Endodermal cell (in vitro differentiated cells): ENCODE results near the gene EYA3. TPM values are rescaled to one million over a fixed set of nuclear protein-coding genes. Genes with fewer than 3 reads are reported as not detected.

Experiments used
- DNase-seq: peaks from one replicate; pipeline ENCODE4 v3.0.0-alpha.2; 2017
- H3K27ac ChIP-seq: 2 replicates; pipeline ENCODE4 v1.5.1; 2013; ENCODE audit warnings: mild to moderate bottlenecking, low read depth, low read length, moderate library complexity
- H3K27me3 ChIP-seq: 2 replicates; pipeline ENCODE4 v1.6.1; 2013; ENCODE audit warnings: mild to moderate bottlenecking, low read length, moderate library complexity; ENCODE audit not compliant: insufficient read depth, control insufficient read depth, poor library complexity, severe bottlenecking
- H3K36me3 ChIP-seq: 2 replicates; pipeline ENCODE4 v1.7.0; 2013; ENCODE audit warnings: mild to moderate bottlenecking, low read length, moderate library complexity; ENCODE audit not compliant: control insufficient read depth, insufficient read depth
- H3K4me1 ChIP-seq: one replicate; pipeline ENCODE4 v1.7.0; 2013; ENCODE audit warnings: low read length; ENCODE audit not compliant: control insufficient read depth, insufficient read depth
- H3K4me3 ChIP-seq: 2 replicates; pipeline ENCODE4 v1.5.1; 2013; ENCODE audit warnings: mild to moderate bottlenecking, low read length, moderate library complexity
- H3K9ac ChIP-seq: 2 replicates; pipeline ENCODE4 v1.6.1; 2013; ENCODE audit warnings: mild to moderate bottlenecking, low read length, moderate library complexity; ENCODE audit not compliant: poor library complexity, severe bottlenecking; ENCODE audit errors: extremely low read depth
- H3K9me3 ChIP-seq: 2 replicates; pipeline ENCODE4 v1.6.1; 2013; ENCODE audit warnings: mild to moderate bottlenecking, low read length, moderate library complexity; ENCODE audit not compliant: control insufficient read depth
- H3K27ac Mint-ChIP-seq: 2 replicates; pipeline ENCODE4 v1.8.0; 2020; ENCODE audit warnings: mixed read lengths
- H3K27me3 Mint-ChIP-seq: 2 replicates; pipeline ENCODE4 v1.8.0; 2021; ENCODE audit warnings: mild to moderate bottlenecking, mixed read lengths; ENCODE audit not compliant: insufficient read depth
- H3K36me3 Mint-ChIP-seq: 2 replicates; pipeline ENCODE4 v1.8.0; 2020; ENCODE audit warnings: low read depth, mixed read lengths
- H3K4me1 Mint-ChIP-seq: 2 replicates; pipeline ENCODE4 v1.8.0; 2020; ENCODE audit warnings: mixed read lengths
- H3K4me3 Mint-ChIP-seq: 2 replicates; pipeline ENCODE4 v1.8.0; 2020; ENCODE audit warnings: mild to moderate bottlenecking, moderate library complexity, mixed read lengths
- H3K9me3 Mint-ChIP-seq: 2 replicates; pipeline ENCODE4 v1.8.0; 2020; ENCODE audit warnings: mild to moderate bottlenecking, mixed read lengths
- WGBS, 2 experiments: methylation state at CpG; one replicate each; pipeline versions ENCODE4 v1.1.5 to v1.1.7; 2013; ENCODE audit warnings: missing lambda C conversion rate in 2 of 2, mixed read lengths in 1 of 2; ENCODE audit not compliant: insufficient coverage in 1 of 2, insufficient read length in 1 of 2; 5-methylcytosine and 5-hydroxymethylcytosine counted together
- total RNA-seq, 2 donors: library from RNA; stranded (reverse); fragmentation: NEBNext Ultra II Directional in 1 of 2; extraction: Animal tissue kit (Norgen Biotek cat#: 25700) in 1 of 2; gene quantifications; 2 replicates in 1 of 2; 3 replicates in 1 of 2; pipeline ENCODE4 v1.2.1, GENCODE V29; 2021
- TF ChIP-seq, protein P1 (sequence below): fragments of 200-600 bp; sonication (generic); conservative IDR thresholded peaks from 2 replicates; pipeline ENCODE4 v1.5.0; 2021; ENCODE audit warnings: antibody characterized with exemption, mild to moderate bottlenecking

The EYA3 gene
- total RNA-seq, 2 donors from 2014 or later = 29.3 to 32.8 TPM

DNA sequence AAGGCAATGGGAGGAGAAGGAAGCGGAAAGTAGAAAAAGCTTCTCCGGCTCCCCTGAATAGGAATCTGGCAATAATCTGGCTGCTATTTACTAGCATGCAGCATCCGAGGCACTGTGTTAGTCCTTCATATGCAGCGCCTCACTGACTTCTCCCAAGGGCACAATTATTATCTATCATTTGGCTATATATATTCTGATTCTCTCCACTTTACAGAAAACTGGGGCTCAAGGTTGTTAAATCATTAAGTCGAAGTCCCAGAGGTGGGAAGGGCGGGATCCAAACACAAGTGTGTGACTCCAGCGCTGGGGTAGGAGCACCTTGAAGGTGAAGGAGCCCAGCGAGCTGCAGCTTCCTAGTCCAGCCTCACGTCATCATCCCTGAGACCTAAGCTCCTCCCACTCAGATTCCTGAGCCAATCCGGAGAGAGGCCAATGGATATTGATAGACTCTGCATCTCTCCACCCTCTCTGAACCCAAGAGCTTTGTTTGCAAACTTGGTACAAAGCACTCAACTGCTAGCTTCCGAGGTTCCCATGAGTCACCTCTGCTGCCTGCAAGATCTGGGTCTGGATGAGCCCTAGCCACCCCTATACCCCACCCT, 16.6 kb upstream of the EYA3 start:
- Histone ChIP-seq H3K9me3 (no peaks in the 10 kb centered on the region), H3K4me1 (no peaks in the 10 kb centered on the region), H3K27me3 (no peaks in the 10 kb centered on the region), H3K27ac (no peak overlapping the region), H3K4me3 (peak overlapping the region; percentile 68), H3K9ac (no peak overlapping the region), H3K36me3 (no peaks in the 10 kb centered on the region)
- Mint-ChIP-seq H3K27ac (peak overlapping the region; percentile 76), H3K36me3 (no peaks in the 10 kb centered on the region), H3K4me3 (peak overlapping the region; percentile 45), H3K4me1 (peaks cover 8% of the 10 kb centered on the region), H3K27me3 (no peaks in the 10 kb centered on the region), H3K9me3 (no peaks in the 10 kb centered on the region)
- TF ChIP-seq, protein P1, sequence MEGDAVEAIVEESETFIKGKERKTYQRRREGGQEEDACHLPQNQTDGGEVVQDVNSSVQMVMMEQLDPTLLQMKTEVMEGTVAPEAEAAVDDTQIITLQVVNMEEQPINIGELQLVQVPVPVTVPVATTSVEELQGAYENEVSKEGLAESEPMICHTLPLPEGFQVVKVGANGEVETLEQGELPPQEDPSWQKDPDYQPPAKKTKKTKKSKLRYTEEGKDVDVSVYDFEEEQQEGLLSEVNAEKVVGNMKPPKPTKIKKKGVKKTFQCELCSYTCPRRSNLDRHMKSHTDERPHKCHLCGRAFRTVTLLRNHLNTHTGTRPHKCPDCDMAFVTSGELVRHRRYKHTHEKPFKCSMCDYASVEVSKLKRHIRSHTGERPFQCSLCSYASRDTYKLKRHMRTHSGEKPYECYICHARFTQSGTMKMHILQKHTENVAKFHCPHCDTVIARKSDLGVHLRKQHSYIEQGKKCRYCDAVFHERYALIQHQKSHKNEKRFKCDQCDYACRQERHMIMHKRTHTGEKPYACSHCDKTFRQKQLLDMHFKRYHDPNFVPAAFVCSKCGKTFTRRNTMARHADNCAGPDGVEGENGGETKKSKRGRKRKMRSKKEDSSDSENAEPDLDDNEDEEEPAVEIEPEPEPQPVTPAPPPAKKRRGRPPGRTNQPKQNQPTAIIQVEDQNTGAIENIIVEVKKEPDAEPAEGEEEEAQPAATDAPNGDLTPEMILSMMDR = no peak
- 17 to 45% methylated on average over 5 to 11 of the region's 11 CpGs for WGBS, 2 experiments
- DNase-seq = peak; percentile 94

DNA sequence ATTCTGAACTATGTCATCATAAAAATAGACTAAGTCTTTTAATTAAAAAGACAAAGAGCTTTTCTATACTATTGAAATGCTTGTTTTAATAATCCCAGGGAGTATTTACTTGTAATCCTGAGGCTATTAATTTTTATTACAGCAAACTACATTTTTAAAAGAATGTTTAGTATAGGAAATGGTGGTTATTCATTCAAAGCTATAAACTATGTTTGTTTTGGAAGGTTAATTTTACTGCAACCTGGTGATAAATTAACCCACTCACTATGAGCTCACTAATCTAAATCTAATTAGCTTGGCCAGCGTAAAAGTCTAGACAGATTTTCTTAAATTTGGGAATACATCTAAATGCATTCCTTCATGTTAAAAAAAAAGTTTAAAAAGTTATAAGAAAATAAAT, 13.8 kb upstream of the EYA3 start:
- peaks cover 8% of the 10 kb centered on the region for H3K4me1 Mint-ChIP-seq
- Histone ChIP-seq H3K27me3 (no peaks in the 10 kb centered on the region), H3K9ac (no peak overlapping the region), H3K9me3 (no peaks in the 10 kb centered on the region), H3K27ac (no peak overlapping the region), H3K36me3 (no peaks in the 10 kb centered on the region), H3K4me1 (no peaks in the 10 kb centered on the region), H3K4me3 (no peak overlapping the region)
- no peaks in the 10 kb centered on the region for H3K27me3 Mint-ChIP-seq
- H3K27ac Mint-ChIP-seq = no peak overlapping the region
- 100% methylated on average over 1 of the region's 1 CpG; no CpG with 5 or more reads in 1 of the 2 experiments for WGBS, 2 experiments
- DNase-seq = no peak
- no peaks in the 10 kb centered on the region for H3K9me3 Mint-ChIP-seq
- no peak overlapping the region for H3K4me3 Mint-ChIP-seq
- TF ChIP-seq, protein P1 = no peak
- no peaks in the 10 kb centered on the region for H3K36me3 Mint-ChIP-seq

DNA sequence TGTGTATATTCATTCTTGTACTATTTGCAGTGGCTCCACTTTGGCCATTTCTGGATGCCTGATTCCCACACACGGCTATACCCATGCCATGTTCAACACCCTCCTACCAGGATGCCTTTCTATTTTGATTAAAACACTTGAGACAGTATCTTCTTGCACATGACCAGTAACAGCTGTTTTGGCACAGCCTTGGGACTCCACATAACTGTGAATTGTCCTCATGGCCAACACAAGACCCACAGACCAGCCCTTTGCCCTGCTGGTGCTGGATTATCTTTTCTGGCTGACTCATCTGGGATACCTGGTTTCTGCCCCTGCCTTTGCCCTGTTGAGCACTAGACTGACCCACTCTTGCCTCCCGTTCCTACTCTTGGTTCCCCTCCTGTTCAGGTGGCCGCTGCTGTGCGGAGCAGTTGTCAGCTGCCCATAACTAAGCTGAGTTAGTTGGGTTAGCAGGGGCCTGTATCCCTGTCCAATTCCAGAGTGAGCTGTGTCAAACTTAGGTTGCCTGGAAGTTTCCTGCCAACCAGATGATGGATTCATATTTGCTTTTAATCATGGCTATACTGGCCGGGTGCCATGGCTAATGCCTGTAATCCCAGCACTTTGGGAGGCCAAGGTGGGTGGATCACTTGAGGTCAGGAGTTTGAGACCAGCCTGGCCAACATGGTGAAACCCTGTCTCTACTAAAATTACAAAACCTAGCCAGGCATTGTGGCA, 10.8 kb upstream of the EYA3 start:
- 91 to 97% methylated on average over 4 to 5 of the region's 5 CpGs for WGBS, 2 experiments
- no peak overlapping the region for H3K9ac ChIP-seq
- TF ChIP-seq, protein P1 = no peak
- Mint-ChIP-seq H3K9me3 (no peaks in the 10 kb centered on the region), H3K36me3 (no peaks in the 10 kb centered on the region), H3K4me3 (no peak overlapping the region), H3K4me1 (no peaks in the 10 kb centered on the region), H3K27ac (no peak overlapping the region), H3K27me3 (peaks cover 3% of the 10 kb centered on the region)
- no peaks in the 10 kb centered on the region for H3K9me3 ChIP-seq
- H3K4me3 ChIP-seq = no peak overlapping the region
- peak; percentile 36 for DNase-seq
- H3K27ac ChIP-seq = no peak overlapping the region
- H3K4me1 ChIP-seq = no peaks in the 10 kb centered on the region
- no peaks in the 10 kb centered on the region for H3K36me3 ChIP-seq
- H3K27me3 ChIP-seq = no peaks in the 10 kb centered on the region
